ENCODE measurements around the gene DEPDC7. TPM values are rescaled to one million over a fixed set of nuclear protein-coding genes. Genes with fewer than 3 reads are reported as not detected.
"Not testable (repeated sequence)": the region's sequence is repeated elsewhere in the genome, so short reads cannot be mapped to it uniquely, and the experiment has no call there.

DEPDC7 gene
- total RNA-seq, 2 experiments from 2014 or later: 1.6 TPM

- H3K9me3 Mint-ChIP-seq: no peaks in the 10 kb centered on the region
Measured at GRCh38 chr11:33028537-33028914, 12.8 kb downstream of the DEPDC7 start.

GRCh38 chr11:33029218-33029617 is 13.5 kb downstream of the DEPDC7 start:
- POLR2A ChIA-PET; H3K9me3 Mint-ChIP-seq; H3K4me1 Mint-ChIP-seq; DNase-seq; H3K36me3 Mint-ChIP-seq (ENCODE audit: low read depth); H3K4me3 Mint-ChIP-seq; H3K27ac Mint-ChIP-seq: not testable (repeated sequence)
- CTCF ChIA-PET: interaction anchor here (0.6 to 1.1 kb wide), 2 partner anchors 9 to 11 kb away, joined by 4 to 10 read pairs; no protein-coding TSS in a partner anchor
- peaks cover 13% of the 10 kb centered on the region for H3K27me3 Mint-ChIP-seq

More at GRCh38 chr11:33028537-33028914, 12.8 kb downstream of the DEPDC7 start:
- POLR2A ChIA-PET: no interaction called here
- H3K27ac Mint-ChIP-seq: no peak overlapping the region
- peaks cover 3% of the 10 kb centered on the region for H3K36me3 Mint-ChIP-seq (ENCODE audit: low read depth)
- CTCF ChIA-PET: interaction anchor here (0.8 kb wide), 1 partner anchor 37 kb away, joined by 3 read pairs; no protein-coding TSS in a partner anchor
- H3K4me1 Mint-ChIP-seq: no peaks in the 10 kb centered on the region
- peaks cover 9% of the 10 kb centered on the region for H3K27me3 Mint-ChIP-seq
- no peak for DNase-seq
- H3K4me3 Mint-ChIP-seq: no peak overlapping the region

- ChIA-PET POLR2A (no interaction called here), CTCF (interaction anchor here (1.4 to 3.6 kb wide), 3 partner anchors 10 to 14 kb away, joined by 5 to 13 read pairs (median 9); no protein-coding TSS in a partner anchor)
Measured at GRCh38 chr11:33033493-33033892, 17.8 kb downstream of the DEPDC7 start.

GRCh38 chr11:33035011-33035410 is 19.3 kb downstream of the DEPDC7 start:
- Mint-ChIP-seq H3K4me1 (peaks cover 6% of the 10 kb centered on the region), H3K36me3 (ENCODE audit: low read depth) (peaks cover 3% of the 10 kb centered on the region), H3K27ac (no peak overlapping the region), H3K27me3 (peaks cover 24% of the 10 kb centered on the region), H3K4me3 (no peak overlapping the region), H3K9me3 (no peaks in the 10 kb centered on the region)
- ChIA-PET CTCF (interaction anchor here (1.3 kb wide), 1 partner anchor 13 kb away, joined by 3 read pairs; no protein-coding TSS in a partner anchor), POLR2A (interaction anchor here (0.6 kb wide), 1 partner anchor 30 kb away, joined by 3 read pairs; no protein-coding TSS in a partner anchor)
- no peak for DNase-seq

More at GRCh38 chr11:33033493-33033892, 17.8 kb downstream of the DEPDC7 start:
- Mint-ChIP-seq H3K27me3 (peaks cover 24% of the 10 kb centered on the region), H3K9me3 (no peaks in the 10 kb centered on the region), H3K36me3 (ENCODE audit: low read depth) (peaks cover 3% of the 10 kb centered on the region), H3K4me3 (no peak overlapping the region), H3K4me1 (no peaks in the 10 kb centered on the region), H3K27ac (no peak overlapping the region)
- no peak for DNase-seq

- Mint-ChIP-seq H3K4me3 (peak within 1 kb of the TSS; percentile 93), H3K36me3 (ENCODE audit: low read depth) (peaks cover 4% of the 10 kb centered on the region), H3K4me1 (peaks cover 25% of the 10 kb centered on the region), H3K9me3 (no peaks in the 10 kb centered on the region), H3K27me3 (peaks cover 11% of the 10 kb centered on the region), H3K27ac (peak within 1 kb of the TSS; percentile 96)
- ChIA-PET CTCF (interaction anchor here (0.7 to 1.7 kb wide), 8 partner anchors 8 to 39 kb away, joined by 3 to 6 read pairs (median 4); partner anchors contain the start of gene DEPDC7), POLR2A (interaction anchor here (1.0 kb wide), 1 partner anchor 17 kb away, joined by 3 read pairs; no protein-coding TSS in a partner anchor)
- peak; percentile 83 for DNase-seq
Measured at GRCh38 chr11:33039274-33040032, 23.8 kb downstream of the DEPDC7 start, which contains the start of gene TCP11L1. TSS of gene TCP11L1 (plus strand) at chr11:33039572. CDS start at chr11:33043774, 4,202 bp downstream.

GRCh38 chr11:33040033-33040861 is 24.6 kb downstream of the DEPDC7 start:
- H3K36me3 Mint-ChIP-seq (ENCODE audit: low read depth): peaks cover 7% of the 10 kb centered on the region
- DNase-seq: peak; percentile 40
- POLR2A ChIA-PET: no interaction called here

GRCh38 chr11:33040862-33041453 is 25.3 kb downstream of the DEPDC7 start:
- Mint-ChIP-seq H3K27ac (peak overlapping the region; percentile 92), H3K4me3 (peak overlapping the region; percentile 93), H3K9me3 (no peaks in the 10 kb centered on the region), H3K4me1 (peaks cover 25% of the 10 kb centered on the region), H3K27me3 (peaks cover 4% of the 10 kb centered on the region), H3K36me3 (ENCODE audit: low read depth) (peaks cover 13% of the 10 kb centered on the region)
- no peak for DNase-seq
- ChIA-PET POLR2A (no interaction called here), CTCF (interaction anchor here (1.5 to 1.8 kb wide), 2 partner anchors 10 to 24 kb away, joined by 5 read pairs; no protein-coding TSS in a partner anchor)

More at GRCh38 chr11:33040033-33040861, 24.6 kb downstream of the DEPDC7 start:
- H3K27me3 Mint-ChIP-seq: peaks cover 6% of the 10 kb centered on the region
- H3K9me3 Mint-ChIP-seq: no peaks in the 10 kb centered on the region
- H3K4me3 Mint-ChIP-seq: peak overlapping the region; percentile 93
- peak overlapping the region; percentile 92 for H3K27ac Mint-ChIP-seq
- H3K4me1 Mint-ChIP-seq: peaks cover 25% of the 10 kb centered on the region
- CTCF ChIA-PET: interaction anchor here (0.7 to 1.7 kb wide), 5 partner anchors 8 to 25 kb away, joined by 3 to 6 read pairs (median 5); partner anchors contain the start of gene DEPDC7

GRCh38 chr11:33043221-33043830 is 27.6 kb downstream of the DEPDC7 start:
- no peak overlapping the region for H3K4me3 Mint-ChIP-seq
- peaks cover 25% of the 10 kb centered on the region for H3K4me1 Mint-ChIP-seq
- no peak overlapping the region for H3K27ac Mint-ChIP-seq
- H3K36me3 Mint-ChIP-seq (ENCODE audit: low read depth): peaks cover 25% of the 10 kb centered on the region
- H3K27me3 Mint-ChIP-seq: no peaks in the 10 kb centered on the region
- no peak for DNase-seq
- POLR2A ChIA-PET: interaction anchor here (0.6 to 0.7 kb wide), 2 partner anchors 18 to 143 kb away, joined by 4 to 5 read pairs; no protein-coding TSS in a partner anchor
- CTCF ChIA-PET: interaction anchor here (0.6 to 2.5 kb wide), 6 partner anchors 10 to 509 kb away, joined by 3 to 9 read pairs (median 3); no protein-coding TSS in a partner anchor
- H3K9me3 Mint-ChIP-seq: no peaks in the 10 kb centered on the region

- ChIA-PET CTCF (interaction anchor here (0.8 to 2.5 kb wide), 5 partner anchors 11 to 36 kb away, joined by 3 to 9 read pairs (median 3); no protein-coding TSS in a partner anchor), POLR2A (no interaction called here)
- no peaks in the 10 kb centered on the region for H3K27me3 Mint-ChIP-seq
- peaks cover 26% of the 10 kb centered on the region for H3K36me3 Mint-ChIP-seq (ENCODE audit: low read depth)
- H3K4me3 Mint-ChIP-seq: no peak overlapping the region
- peaks cover 20% of the 10 kb centered on the region for H3K4me1 Mint-ChIP-seq
- DNase-seq: no peak
- no peak overlapping the region for H3K27ac Mint-ChIP-seq
- H3K9me3 Mint-ChIP-seq: no peaks in the 10 kb centered on the region
Measured at GRCh38 chr11:33044285-33044756, 28.6 kb downstream of the DEPDC7 start.

GRCh38 chr11:33045551-33046255 is 30.0 kb downstream of the DEPDC7 start:
- no peak overlapping the region for H3K4me3 Mint-ChIP-seq
- H3K36me3 Mint-ChIP-seq (ENCODE audit: low read depth): peaks cover 24% of the 10 kb centered on the region
- H3K27me3 Mint-ChIP-seq: no peaks in the 10 kb centered on the region
- CTCF ChIA-PET: interaction anchor here (0.8 to 1.3 kb wide), 4 partner anchors 15 to 78 kb away, joined by 3 to 4 read pairs (median 3); no protein-coding TSS in a partner anchor
- H3K4me1 Mint-ChIP-seq: peaks cover 13% of the 10 kb centered on the region
- no peak overlapping the region for H3K27ac Mint-ChIP-seq
- POLR2A ChIA-PET: no interaction called here
- no peak for DNase-seq
- H3K9me3 Mint-ChIP-seq: no peaks in the 10 kb centered on the region

- DNase-seq, H3K4me3 Mint-ChIP-seq, H3K27me3 Mint-ChIP-seq, H3K27ac Mint-ChIP-seq, H3K4me1 Mint-ChIP-seq, H3K9me3 Mint-ChIP-seq, POLR2A ChIA-PET: not testable (repeated sequence)
- CTCF ChIA-PET: interaction anchor here (0.7 kb wide), 1 partner anchor 9 kb away, joined by 3 read pairs; no protein-coding TSS in a partner anchor
- peaks cover 22% of the 10 kb centered on the region for H3K36me3 Mint-ChIP-seq (ENCODE audit: low read depth)
Measured at GRCh38 chr11:33048701-33049100, 33.0 kb downstream of the DEPDC7 start.

Data from activated CD4-positive, alpha-beta T cell treated with anti-CD3 and anti-CD28 coated beads, Interleukin-2, amount 10 ng/mL, durations not matched to agents 7 days and 5 days (primary cell).